Spleen (tissue), 11 donors: ENCODE results near the gene MLLT10. TPM values are rescaled to one million over a fixed set of nuclear protein-coding genes. Genes with fewer than 3 reads are reported as not detected.

Experiments used
- DNase-seq: peaks from one replicate; pipeline ENCODE4 v3.0.0-alpha.2; 2020
- H3K27ac ChIP-seq, 8 donors: fragments of 200-600 bp; sonication (generic) in 7 of 8; 1 replicate in 4 of 8; 2 replicates in 4 of 8; pipeline versions ENCODE4 v1.5.0 to v1.8.0; 2016 to 2021; ENCODE audit warnings: inconsistent platforms in 4 of 8, mild to moderate bottlenecking in 4 of 8, moderate library complexity in 1 of 8
- H3K27me3 ChIP-seq, 7 donors: fragments of 200-600 bp; sonication (generic) in 6 of 7; replicated peaks in 1 of 7; 1 replicate in 4 of 7; 2 replicates in 3 of 7; pipeline versions ENCODE4 v1.5.0 to v1.8.0; 2016 to 2021; ENCODE audit warnings: inconsistent platforms in 3 of 7, mild to moderate bottlenecking in 1 of 7
- H3K36me3 ChIP-seq, 6 donors: fragments of 200-600 bp; sonication (generic) in 5 of 6; 1 replicate in 4 of 6; 2 replicates in 2 of 6; pipeline versions ENCODE4 v1.5.0 to v1.8.0; 2016 to 2021; ENCODE audit warnings: inconsistent platforms in 2 of 6
- H3K4me1 ChIP-seq, 6 donors: fragments of 200-600 bp; sonication (generic) in 5 of 6; 1 replicate in 3 of 6; 2 replicates in 3 of 6; pipeline versions ENCODE4 v1.5.0 to v1.8.0; 2016 to 2021; ENCODE audit warnings: inconsistent platforms in 3 of 6
- H3K4me3 ChIP-seq, 8 donors: fragments of 200-600 bp; sonication (generic) in 7 of 8; 1 replicate in 4 of 8; 2 replicates in 4 of 8; pipeline versions ENCODE4 v1.5.0 to v1.8.0; 2016 to 2021; ENCODE audit warnings: inconsistent platforms in 4 of 8, mild to moderate bottlenecking in 4 of 8, moderate library complexity in 2 of 8
- H3K9me3 ChIP-seq, 8 donors: fragments of 200-600 bp; sonication (generic) in 7 of 8; 1 replicate in 4 of 8; 2 replicates in 4 of 8; pipeline versions ENCODE4 v1.5.0 to v1.8.0; 2016 to 2021; ENCODE audit warnings: inconsistent platforms in 4 of 8
- POLR2A ChIP-seq, 3 donors: fragments of 450-650 bp; IDR thresholded peaks; one replicate each; pipeline ENCODE4 v1.5.1; 2017; ENCODE audit warnings: antibody characterized with exemption in 3 of 3, mild to moderate bottlenecking in 1 of 3
- POLR2AphosphoS5 ChIP-seq, 3 donors: sonication (generic); formaldehyde crosslinking; IDR thresholded peaks; one replicate each; pipeline ENCODE4 v1.5.1; 2017; ENCODE audit warnings: antibody characterized with exemption in 3 of 3
- WGBS, 5 donors: extraction: QIAGEN DNeasy Blood & Tissue Kit in 3 of 5; methylation state at CpG; one replicate each; pipeline versions ENCODE4 v1.1.5 to v1.1.7; 2013 to 2018; 5-methylcytosine and 5-hydroxymethylcytosine counted together
- intact Hi-C: fragments of 100-400 bp; cut with DNase I; formaldehyde crosslinking; loops from one replicate; pipeline ENCODE4 v1.15.0; 2023; ENCODE audit warnings: low total_unique reads
- polyA plus RNA-seq, 3 donors: library from polyadenylated mRNA; stranded (reverse); fragments of 200-250 nt; gene quantifications; one replicate each; pipeline ENCODE4 v1.2.1, GENCODE V29; 2013
- total RNA-seq, 7 donors: library from RNA; depleted of rRNA in 3 of 7; stranded (reverse); fragments of >200 nt in 3 of 7; fragmentation: NEBNext Ultra II Directional in 4 of 7; extraction: Animal tissue kit (Norgen Biotek cat#: 25700) in 4 of 7; gene quantifications; one replicate each; pipeline versions ENCODE4 v1.1.0 to v1.2.1, GENCODE V29; 2016 to 2021
- TF ChIP-seq, protein P1 (sequence below), 11 experiments: fragments of 200-600 bp in 7 of 11; fragments of 450-650 bp in 4 of 11; sonication (generic) in 4 of 11; IDR thresholded peaks in 8 of 11; conservative IDR thresholded peaks in 3 of 11; 1 replicate in 7 of 11; 2 replicates in 4 of 11; pipeline versions ENCODE4 v1.4.0 to v1.8.0; 2016 to 2021; ENCODE audit warnings: antibody characterized with exemption in 11 of 11, inconsistent platforms in 4 of 11, mild to moderate bottlenecking in 1 of 11
- donor health status: healthy with polysubstance abuse.
- donor health status: DM: no; HTN: no; CAD: no; lungs with moderate emphysema.
- donor health status: DM: no; HTN: no; CAD: no.
- donor health status: Bipolar disorder and iron deficiency.
- donor health status: healthy.
- donor health status: DM: no; HTN: no; CAD: no.
- donor health status: DM: yes; HTN: yes; CAD: no.

MLLT10 gene
- total and polyA plus RNA-seq, 10 donors = 9.5 to 58.1 (median 43.0) TPM

DNA sequence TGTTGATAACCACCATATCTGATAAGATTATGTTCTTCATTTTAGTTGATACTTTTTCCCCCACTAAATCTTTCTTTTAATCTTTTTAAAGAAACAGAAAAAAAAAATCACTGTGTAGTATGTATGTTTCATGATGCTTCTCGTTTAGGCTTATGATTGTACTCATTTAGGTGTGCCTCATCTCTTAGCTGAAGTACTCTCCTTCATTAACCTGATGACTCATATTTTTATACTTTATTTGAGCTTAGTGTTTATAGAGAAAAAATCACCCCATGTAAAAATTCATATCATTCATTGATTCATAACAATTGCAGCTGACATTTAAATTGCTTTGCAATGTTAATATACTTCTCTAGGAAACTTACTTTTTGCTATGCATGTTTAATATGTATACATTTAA, 158.9 kb downstream of the MLLT10 start:
- intact Hi-C loops = no loop called here
- WGBS, 5 donors = 90 to 100% (median 94%) methylated on average over 1 of the region's 1 CpG
- peaks cover 0 to 47% (median 5%) of the 10 kb centered on the region in 6 donors for H3K36me3 ChIP-seq

DNA sequence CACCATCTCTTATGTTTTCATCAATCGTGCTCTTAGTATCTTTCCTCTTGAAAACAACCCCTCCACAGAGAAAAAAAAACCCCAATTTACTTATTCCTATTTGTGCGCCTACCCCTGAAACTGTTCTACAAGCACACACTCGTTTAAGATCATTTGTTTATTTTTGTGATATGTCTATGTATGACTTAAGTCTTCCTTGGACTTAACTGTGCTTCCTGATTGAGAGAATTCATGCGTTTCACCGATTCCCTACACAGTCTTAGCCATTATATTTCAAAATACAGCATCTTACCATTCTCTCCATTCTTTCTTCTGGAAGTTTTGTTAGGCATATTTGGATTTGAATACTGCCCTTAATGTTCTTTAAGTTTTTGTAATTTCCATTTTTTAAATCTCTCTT, 159.4 kb downstream of the MLLT10 start:
- intact Hi-C loops = no loop called here
- Histone ChIP-seq H3K9me3 (peaks cover 0 to 5% (median under 1%) of the 10 kb centered on the region in 8 donors), H3K36me3 (peaks cover 0 to 47% (median 5%) of the 10 kb centered on the region in 6 donors), H3K4me1 (no peaks in the 10 kb centered on the region), H3K27me3 (no peaks in the 10 kb centered on the region), H3K4me3 (no peak overlapping the region), H3K27ac (no peak overlapping the region)
- no peak for DNase-seq
- TF ChIP-seq POLR2A (IDR thresholded peaks at IDR 0.05) (no peak), POLR2AphosphoS5 (IDR thresholded peaks at IDR 0.05) (no peak)
- TF ChIP-seq, protein P1, sequence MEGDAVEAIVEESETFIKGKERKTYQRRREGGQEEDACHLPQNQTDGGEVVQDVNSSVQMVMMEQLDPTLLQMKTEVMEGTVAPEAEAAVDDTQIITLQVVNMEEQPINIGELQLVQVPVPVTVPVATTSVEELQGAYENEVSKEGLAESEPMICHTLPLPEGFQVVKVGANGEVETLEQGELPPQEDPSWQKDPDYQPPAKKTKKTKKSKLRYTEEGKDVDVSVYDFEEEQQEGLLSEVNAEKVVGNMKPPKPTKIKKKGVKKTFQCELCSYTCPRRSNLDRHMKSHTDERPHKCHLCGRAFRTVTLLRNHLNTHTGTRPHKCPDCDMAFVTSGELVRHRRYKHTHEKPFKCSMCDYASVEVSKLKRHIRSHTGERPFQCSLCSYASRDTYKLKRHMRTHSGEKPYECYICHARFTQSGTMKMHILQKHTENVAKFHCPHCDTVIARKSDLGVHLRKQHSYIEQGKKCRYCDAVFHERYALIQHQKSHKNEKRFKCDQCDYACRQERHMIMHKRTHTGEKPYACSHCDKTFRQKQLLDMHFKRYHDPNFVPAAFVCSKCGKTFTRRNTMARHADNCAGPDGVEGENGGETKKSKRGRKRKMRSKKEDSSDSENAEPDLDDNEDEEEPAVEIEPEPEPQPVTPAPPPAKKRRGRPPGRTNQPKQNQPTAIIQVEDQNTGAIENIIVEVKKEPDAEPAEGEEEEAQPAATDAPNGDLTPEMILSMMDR (IDR thresholded peaks at IDR 0.05 in 8 of 11, conservative IDR thresholded peaks at IDR 0.05 in 3 of 11) = no peak
- 80 to 90% (median 85%) methylated on average over 5 of the region's 5 CpGs for WGBS, 5 donors

More for the DNA sequence above, 158.9 kb downstream of the MLLT10 start:
- no peak overlapping the region for H3K4me3 ChIP-seq
- H3K9me3 ChIP-seq = no peaks in the 10 kb centered on the region
- H3K27me3 ChIP-seq = no peaks in the 10 kb centered on the region
- H3K4me1 ChIP-seq = no peaks in the 10 kb centered on the region
- H3K27ac ChIP-seq = no peak overlapping the region
- no peak for DNase-seq
- TF ChIP-seq POLR2A (IDR thresholded peaks at IDR 0.05) (no peak), POLR2AphosphoS5 (IDR thresholded peaks at IDR 0.05) (no peak)
- TF ChIP-seq, protein P1 (IDR thresholded peaks at IDR 0.05 in 8 of 11, conservative IDR thresholded peaks at IDR 0.05 in 3 of 11) = no peak

DNA sequence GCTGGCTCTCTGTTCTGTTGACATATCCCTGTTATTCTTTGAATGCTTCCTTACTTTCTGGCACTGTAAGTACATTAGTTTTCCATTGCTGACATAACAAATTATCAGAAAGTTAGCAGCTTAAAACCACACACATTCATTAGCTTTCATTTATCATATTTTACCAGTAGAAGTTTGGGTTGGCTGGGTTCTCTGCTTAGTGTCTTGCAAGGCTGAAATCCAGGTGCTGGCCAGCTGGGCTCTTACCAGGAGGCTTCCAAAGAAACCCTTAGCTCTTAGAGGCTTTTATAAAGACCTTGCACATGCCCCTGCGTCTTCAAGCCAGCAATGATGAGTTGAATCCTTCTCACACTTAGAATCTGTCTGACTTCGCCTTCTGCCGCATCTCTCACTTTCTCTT, 160.6 kb downstream of the MLLT10 start:
- no peaks in the 10 kb centered on the region for H3K27me3 ChIP-seq
- intact Hi-C loops = no loop called here
- peaks cover 5 to 17% (median 12%) of the 10 kb centered on the region in 8 donors for H3K9me3 ChIP-seq
- no peaks in the 10 kb centered on the region for H3K4me1 ChIP-seq
- H3K27ac ChIP-seq = no peak overlapping the region
- TF ChIP-seq POLR2A (IDR thresholded peaks at IDR 0.05) = no peak
- TF ChIP-seq POLR2AphosphoS5 (IDR thresholded peaks at IDR 0.05) = no peak
- TF ChIP-seq, protein P1 (IDR thresholded peaks at IDR 0.05 in 8 of 11, conservative IDR thresholded peaks at IDR 0.05 in 3 of 11) = no peak
- H3K36me3 ChIP-seq = peaks cover 0 to 52% (median 5%) of the 10 kb centered on the region in 6 donors
- WGBS, 5 donors = 95 to 97% (median 96%) methylated on average over 3 of the region's 3 CpGs
- H3K4me3 ChIP-seq = no peak overlapping the region
- DNase-seq = no peak

DNA sequence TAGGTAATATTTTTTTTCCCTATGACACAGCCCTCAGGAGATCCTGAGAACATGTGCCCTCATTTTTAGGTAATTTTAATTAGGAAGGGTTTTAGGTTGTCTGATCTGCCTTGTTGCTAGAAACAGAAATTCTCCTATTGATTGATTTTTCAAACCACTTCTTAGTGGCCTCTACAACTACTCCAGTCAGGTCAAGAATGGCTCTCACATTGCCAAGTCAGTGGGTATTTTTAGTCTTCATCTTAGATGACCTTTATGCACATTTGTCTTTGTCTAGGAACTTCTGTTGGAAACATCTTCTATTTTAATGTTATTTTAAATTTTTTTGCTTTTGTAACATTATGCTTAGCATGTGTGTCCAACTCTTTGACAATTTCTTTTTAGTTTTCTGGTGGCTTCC, 162.3 kb downstream of the MLLT10 start:
- Histone ChIP-seq H3K9me3 (peaks cover 18 to 34% (median 29%) of the 10 kb centered on the region in 8 donors), H3K27ac (no peak overlapping the region), H3K27me3 (no peaks in the 10 kb centered on the region), H3K4me1 (no peaks in the 10 kb centered on the region), H3K36me3 (peaks cover 0 to 63% (median 3%) of the 10 kb centered on the region in 6 donors), H3K4me3 (no peak overlapping the region)
- intact Hi-C loops = no loop called here
- TF ChIP-seq POLR2AphosphoS5 (IDR thresholded peaks at IDR 0.05) (no peak), POLR2A (IDR thresholded peaks at IDR 0.05) (no peak)
- TF ChIP-seq, protein P1 (IDR thresholded peaks at IDR 0.05 in 8 of 11, conservative IDR thresholded peaks at IDR 0.05 in 3 of 11) = no peak
- DNase-seq = no peak
